Smooth muscle cell of the umbilical artery (primary cell): ENCODE measurements around the gene LRRC74B. TPM values are rescaled to one million over a fixed set of nuclear protein-coding genes. Genes with fewer than 3 reads are reported as not detected.

Source experiments
- total RNA-seq: library from RNA; depleted of rRNA; stranded (reverse); fragments of >200 nt; gene quantifications from 2 replicates; pipeline ENCODE4 v1.2.3, GENCODE V29; 2014

LRRC74B gene
- under 0.01 TPM in 1 of 2 replicates, not detected in the other for total RNA-seq

GRCh38 chr22:21045585-21046294, at the start of gene LRRC74B:
Gene LRRC74B, plus strand, starts transcription at chr22:21045946. Its CDS starts 41 bp downstream, at chr22:21045987.

GRCh38 chr22:21001601-21002325, 44.0 kb upstream of the LRRC74B start, which contains the start of gene THAP7:
Gene THAP7, minus strand, starts transcription at chr22:21002118. Its CDS starts 207 bp downstream, at chr22:21001911.

GRCh38 chr22:21014726-21015465, 30.9 kb upstream of the LRRC74B start, which contains the start of gene P2RX6:
Gene P2RX6, plus strand, starts transcription at chr22:21015165. Its CDS starts 10 bp downstream, at chr22:21015175.

GRCh38 chr22:21032037-21032867, 13.5 kb upstream of the LRRC74B start, which contains the start of gene SLC7A4:
Gene SLC7A4, minus strand, starts transcription at chr22:21032561. Its CDS starts 749 bp downstream, at chr22:21031812.

Other genes starting within 250 kb of the LRRC74B start
- gene PI4KA, start 187.1 kb upstream of the LRRC74B start, total RNA-seq, result 19.6 and 39.4 TPM in 2 replicates
- gene SNAP29, start 186.9 kb upstream of the LRRC74B start, total RNA-seq, result 5.0 and 7.1 TPM in 2 replicates
- 43.4 and 48.3 TPM in 2 replicates for gene CRKL, start 128.5 kb upstream of the LRRC74B start, total RNA-seq
- 0.59 and 0.78 TPM in 2 replicates for gene AIFM3, start 78.7 kb upstream of the LRRC74B start, total RNA-seq
- 54.3 and 67.1 TPM in 2 replicates for gene LZTR1, start 63.6 kb upstream of the LRRC74B start, total RNA-seq
- 14.5 and 23.2 TPM in 2 replicates for gene THAP7, start 43.8 kb upstream of the LRRC74B start, total RNA-seq
- 4.5 and 8.3 TPM in 2 replicates for gene P2RX6, start 30.8 kb upstream of the LRRC74B start, total RNA-seq
- gene SLC7A4, start 13.4 kb upstream of the LRRC74B start, total RNA-seq, result 0.30 TPM in 1 of 2 replicates, not detected in the other